SK-N-SH treated with all-trans-retinoic acid at 6 μM for 48 hours (cell line): ENCODE measurements around the gene UQCRC2.
"Not testable (repeated sequence)": the region's sequence is repeated elsewhere in the genome, so short reads cannot be mapped to it uniquely, and the experiment has no call there.

ENCODE experiments used
- ATAC-seq: fragments of 200-7000 bp; cut with Tn5 transposase; 3 replicates; pipeline ENCODE4 v1.9.1; 2020; ENCODE audit warnings: mild to moderate bottlenecking, moderate library complexity
- ARNTL ChIP-seq: fragments of 450-650 bp; formaldehyde crosslinking; IDR thresholded peaks from 2 replicates; pipeline ENCODE4 v1.5.0; 2020; ENCODE audit warnings: low read depth, mild to moderate bottlenecking, moderate library complexity, borderline replicate concordance
- BACH2 ChIP-seq: fragments of 250-450 bp; sonication (Bioruptor Pico); IDR thresholded peaks from 2 replicates; pipeline ENCODE4 v1.9.0; 2021; ENCODE audit warnings: mild to moderate bottlenecking, borderline replicate concordance
- CREB5 ChIP-seq: fragments of 250-450 bp; sonication (Bioruptor Pico); IDR thresholded peaks from 2 replicates; pipeline ENCODE4 v1.5.1; 2020; ENCODE audit warnings: low read depth, mild to moderate bottlenecking, moderate library complexity
- CSDC2 ChIP-seq: fragments of 250-450 bp; sonication (Bioruptor Pico); IDR thresholded peaks from 2 replicates; pipeline ENCODE4 v1.5.0; 2020; ENCODE audit warnings: mild to moderate bottlenecking, moderate library complexity
- CSRNP3 ChIP-seq: fragments of 250-450 bp; sonication (Bioruptor Pico); IDR thresholded peaks from 2 replicates; pipeline ENCODE4 v1.5.1; 2021; ENCODE audit warnings: mild to moderate bottlenecking, moderate library complexity
- GLIS3 ChIP-seq: fragments of 250-450 bp; sonication (Bioruptor Pico); IDR thresholded peaks from 2 replicates; pipeline ENCODE4 v1.5.0; 2020; ENCODE audit warnings: mild to moderate bottlenecking, moderate library complexity
- ISL1 ChIP-seq: fragments of 250-450 bp; sonication (Bioruptor Pico); IDR thresholded peaks from 2 replicates; pipeline ENCODE4 v2.1.2; 2022; ENCODE audit warnings: mild to moderate bottlenecking, moderate library complexity
- OSR1 ChIP-seq: fragments of 250-450 bp; sonication (Bioruptor Pico); IDR thresholded peaks from 2 replicates; pipeline ENCODE4 v1.8.0; 2022; ENCODE audit warnings: moderate library complexity, mild to moderate bottlenecking, inconsistent platforms
- PATZ1 ChIP-seq: fragments of 250-450 bp; sonication (Bioruptor Pico); IDR thresholded peaks from 2 replicates; pipeline ENCODE4 v1.8.0; 2020; ENCODE audit warnings: mild to moderate bottlenecking, moderate library complexity, borderline replicate concordance
- POU6F1 ChIP-seq: fragments of 250-450 bp; sonication (Bioruptor Pico); IDR thresholded peaks from 2 replicates; pipeline ENCODE4 v1.8.0; 2021; ENCODE audit warnings: low read depth, mild to moderate bottlenecking, moderate library complexity, borderline replicate concordance
- PPARA ChIP-seq: fragments of 250-450 bp; sonication (Bioruptor Pico); IDR thresholded peaks from 2 replicates; pipeline ENCODE4 v1.5.0; 2020; ENCODE audit warnings: mild to moderate bottlenecking, borderline replicate concordance
- RARB ChIP-seq: fragments of 250-450 bp; sonication (Bioruptor Pico); IDR thresholded peaks from 2 replicates; pipeline ENCODE4 v1.8.0; 2021; ENCODE audit warnings: mild to moderate bottlenecking, moderate library complexity
- TCF4 ChIP-seq: fragments of 250-450 bp; sonication (Bioruptor Pico); IDR thresholded peaks from 2 replicates; pipeline ENCODE4 v1.8.0; 2021; ENCODE audit warnings: mild to moderate bottlenecking, moderate library complexity, borderline replicate concordance
- TSHZ2 ChIP-seq: fragments of 250-450 bp; sonication (Bioruptor Pico); IDR thresholded peaks from 2 replicates; pipeline ENCODE4 v1.5.0; 2020; ENCODE audit warnings: mild to moderate bottlenecking, moderate library complexity
- ZC3H10 ChIP-seq: fragments of 250-450 bp; sonication (Bioruptor Pico); IDR thresholded peaks from 2 replicates; pipeline ENCODE4 v1.5.1; 2021; ENCODE audit warnings: mild to moderate bottlenecking, moderate library complexity
- ZFP3 ChIP-seq: fragments of 250-450 bp; sonication (Bioruptor Pico); IDR thresholded peaks from 2 replicates; pipeline ENCODE4 v1.5.0; 2020; ENCODE audit warnings: mild to moderate bottlenecking, moderate library complexity
- ZFP30 ChIP-seq: fragments of 450-650 bp; formaldehyde crosslinking; IDR thresholded peaks from 2 replicates; pipeline ENCODE4 v1.5.0; 2022; ENCODE audit warnings: mild to moderate bottlenecking, moderate library complexity
- ZNF8 ChIP-seq: fragments of 450-650 bp; formaldehyde crosslinking; IDR thresholded peaks from 2 replicates; pipeline ENCODE4 v1.5.0; 2020; ENCODE audit warnings: mild to moderate bottlenecking, moderate library complexity

UQCRC2 gene

GRCh38 chr16:22016927-22017326, 63.8 kb downstream of the UQCRC2 start:
- TF ChIP-seq ISL1 = no peak
- TF ChIP-seq RARB (CRISPR knock-in tag) = no peak
- no peak for TF ChIP-seq ZNF8 (CRISPR knock-in tag)
- TF ChIP-seq ZFP3 = no peak
- no peak for TF ChIP-seq CSRNP3 (CRISPR knock-in tag)
- TF ChIP-seq ZC3H10 (CRISPR knock-in tag) = no peak
- no peak for TF ChIP-seq CSDC2 (CRISPR knock-in tag)
- no peak for TF ChIP-seq GLIS3
- no peak for TF ChIP-seq PPARA (CRISPR knock-in tag)
- TF ChIP-seq ZFP30 (CRISPR knock-in tag) = no peak
- ATAC-seq = no peak

- no peak for ATAC-seq
- no peak for TF ChIP-seq POU6F1 (CRISPR knock-in tag)
- no peak for TF ChIP-seq OSR1 (CRISPR knock-in tag)
- no peak for TF ChIP-seq GLIS3
Measured at GRCh38 chr16:22018559-22018958, 65.4 kb downstream of the UQCRC2 start.

GRCh38 chr16:22022151-22022550, 69.0 kb downstream of the UQCRC2 start:
- TF ChIP-seq PATZ1 (no peak), CREB5 (CRISPR knock-in tag) (no peak), GLIS3 (no peak), ZFP3 (no peak)
- ATAC-seq = no peak

GRCh38 chr16:22023505-22023904, 70.3 kb downstream of the UQCRC2 start:
- no peak for TF ChIP-seq TSHZ2 (CRISPR knock-in tag)
- TF ChIP-seq ARNTL (CRISPR knock-in tag) = no peak
- no peak for TF ChIP-seq BACH2 (CRISPR knock-in tag)
- no peak for TF ChIP-seq TCF4 (CRISPR knock-in tag)
- no peak for ATAC-seq

- ATAC-seq = not testable (repeated sequence)
Measured at GRCh38 chr16:22024785-22025184, 71.6 kb downstream of the UQCRC2 start.
